Epithelial cell of esophagus (primary cell): ENCODE data around the gene UGT1A8.

Source experiments
- DNase-seq: peaks from one replicate; pipeline ENCODE4 v3.0.0; 2010; ENCODE audit warnings: low read depth
- H3K4me3 ChIP-seq: 2 replicates; pipeline ENCODE4 v1.5.1; 2011; ENCODE audit warnings: mild to moderate bottlenecking, low read length, control low read depth
- TF ChIP-seq, protein P1 (sequence below): IDR thresholded peaks from 2 replicates; pipeline ENCODE4 v1.5.1; 2011; ENCODE audit warnings: low read depth, mild to moderate bottlenecking, low read length, control low read depth, inconsistent platforms; ENCODE audit not compliant: insufficient read depth; ENCODE audit errors: missing control alignments

The UGT1A8 gene

DNA sequence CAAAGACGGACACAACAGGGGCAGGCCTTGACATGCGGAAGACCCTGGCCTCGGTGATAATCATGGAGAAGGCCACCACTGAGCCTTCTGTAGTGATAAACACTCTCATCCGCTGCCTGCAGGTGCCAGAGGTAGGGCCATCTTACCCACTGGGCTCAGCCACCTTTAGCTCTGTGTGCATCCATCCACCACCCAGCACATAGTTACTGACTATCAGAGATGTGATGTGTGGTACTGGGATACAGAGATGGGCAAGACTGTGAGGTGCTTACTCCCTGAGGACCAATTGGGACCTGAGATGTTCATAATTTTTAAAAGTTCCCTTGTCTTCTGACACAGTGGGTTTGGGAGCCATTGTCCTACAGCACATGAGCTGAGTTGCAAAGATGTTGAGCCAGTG lies 162.3 kb downstream of the UGT1A8 start:
- H3K4me3 ChIP-seq: no peak overlapping the region
- DNase-seq: no peak
- TF ChIP-seq, protein P1, sequence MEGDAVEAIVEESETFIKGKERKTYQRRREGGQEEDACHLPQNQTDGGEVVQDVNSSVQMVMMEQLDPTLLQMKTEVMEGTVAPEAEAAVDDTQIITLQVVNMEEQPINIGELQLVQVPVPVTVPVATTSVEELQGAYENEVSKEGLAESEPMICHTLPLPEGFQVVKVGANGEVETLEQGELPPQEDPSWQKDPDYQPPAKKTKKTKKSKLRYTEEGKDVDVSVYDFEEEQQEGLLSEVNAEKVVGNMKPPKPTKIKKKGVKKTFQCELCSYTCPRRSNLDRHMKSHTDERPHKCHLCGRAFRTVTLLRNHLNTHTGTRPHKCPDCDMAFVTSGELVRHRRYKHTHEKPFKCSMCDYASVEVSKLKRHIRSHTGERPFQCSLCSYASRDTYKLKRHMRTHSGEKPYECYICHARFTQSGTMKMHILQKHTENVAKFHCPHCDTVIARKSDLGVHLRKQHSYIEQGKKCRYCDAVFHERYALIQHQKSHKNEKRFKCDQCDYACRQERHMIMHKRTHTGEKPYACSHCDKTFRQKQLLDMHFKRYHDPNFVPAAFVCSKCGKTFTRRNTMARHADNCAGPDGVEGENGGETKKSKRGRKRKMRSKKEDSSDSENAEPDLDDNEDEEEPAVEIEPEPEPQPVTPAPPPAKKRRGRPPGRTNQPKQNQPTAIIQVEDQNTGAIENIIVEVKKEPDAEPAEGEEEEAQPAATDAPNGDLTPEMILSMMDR: no peak

DNA sequence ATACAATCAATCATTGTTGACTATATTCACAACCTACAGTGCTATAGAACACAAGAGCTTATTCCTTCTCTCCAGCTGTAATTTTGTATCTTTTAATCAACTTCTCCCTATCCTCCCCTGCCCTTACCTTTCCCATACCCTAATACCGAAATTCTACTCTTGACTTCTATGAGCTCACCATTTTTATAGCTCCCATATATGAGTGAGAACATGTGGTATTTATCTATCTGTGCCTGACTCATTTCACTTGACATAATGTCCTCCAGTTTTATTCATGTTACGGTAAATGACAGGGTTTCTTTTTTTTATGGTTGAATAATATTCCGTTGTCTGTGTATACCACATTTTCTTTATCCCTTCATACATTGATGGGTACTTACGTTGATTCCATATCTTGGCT lies 163.3 kb downstream of the UGT1A8 start:
- TF ChIP-seq, protein P1: no peak
- H3K4me3 ChIP-seq: no peak overlapping the region
- DNase-seq: no peak

DNA sequence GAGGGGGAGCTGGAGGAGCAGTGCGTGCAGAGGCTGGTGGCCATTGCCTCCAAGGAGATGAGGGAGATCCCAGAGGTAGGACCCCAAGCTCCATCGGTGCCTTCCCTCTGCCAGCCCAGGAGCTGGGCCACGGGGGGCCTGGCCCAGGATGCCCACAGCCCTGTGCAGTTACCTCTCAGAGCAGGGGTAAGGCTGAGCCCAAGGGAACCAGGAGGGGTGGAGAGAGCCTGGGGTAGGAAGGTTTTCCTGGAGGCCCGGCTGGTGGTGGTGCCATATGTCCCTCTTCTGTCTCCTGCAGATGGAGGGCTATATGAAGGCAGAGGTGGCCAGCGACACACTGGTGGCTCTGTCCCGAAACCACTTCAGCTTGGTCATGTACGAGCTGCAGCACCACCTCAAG lies 172.1 kb downstream of the UGT1A8 start:
- DNase-seq: no peak
- TF ChIP-seq, protein P1: no peak
- H3K4me3 ChIP-seq: no peak overlapping the region

DNA sequence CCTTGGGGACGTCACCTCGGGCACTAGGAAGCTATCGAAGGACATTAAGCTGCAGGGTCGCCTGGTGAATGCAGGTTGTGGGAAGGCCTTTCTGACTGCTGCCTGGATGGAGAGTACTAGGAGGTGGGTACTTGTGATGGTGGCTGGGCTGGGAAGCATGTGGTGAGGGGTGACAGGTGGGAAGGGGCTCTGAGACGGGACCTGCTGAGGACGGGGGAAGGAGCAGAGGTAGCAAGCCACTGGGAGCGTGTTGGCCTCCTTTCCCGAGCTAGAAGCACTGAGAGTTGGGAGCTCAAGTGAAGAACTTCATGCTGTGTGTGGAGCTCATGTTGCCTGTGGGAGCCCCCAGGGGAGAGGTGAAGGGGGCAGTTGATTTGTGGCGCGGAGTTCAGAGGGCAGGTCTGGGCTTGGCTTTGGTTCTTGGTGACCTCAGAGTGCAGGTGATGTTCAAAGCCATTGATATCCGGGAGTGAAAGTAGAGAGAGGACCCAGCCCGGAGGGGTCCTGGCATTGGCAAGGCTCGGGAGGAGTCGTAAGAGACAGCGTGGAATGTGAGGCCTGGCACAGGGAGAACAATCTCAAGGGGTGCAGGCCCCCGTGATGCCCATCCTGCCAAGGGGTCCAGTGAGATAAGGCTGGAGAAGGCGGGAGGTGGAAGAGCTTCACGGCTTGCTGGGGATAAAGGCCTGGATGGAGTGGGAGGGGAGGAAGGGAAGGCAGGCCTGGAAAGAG lies 173.9 kb downstream of the UGT1A8 start:
- H3K4me3 ChIP-seq: no peak overlapping the region
- DNase-seq: no peak

DNA sequence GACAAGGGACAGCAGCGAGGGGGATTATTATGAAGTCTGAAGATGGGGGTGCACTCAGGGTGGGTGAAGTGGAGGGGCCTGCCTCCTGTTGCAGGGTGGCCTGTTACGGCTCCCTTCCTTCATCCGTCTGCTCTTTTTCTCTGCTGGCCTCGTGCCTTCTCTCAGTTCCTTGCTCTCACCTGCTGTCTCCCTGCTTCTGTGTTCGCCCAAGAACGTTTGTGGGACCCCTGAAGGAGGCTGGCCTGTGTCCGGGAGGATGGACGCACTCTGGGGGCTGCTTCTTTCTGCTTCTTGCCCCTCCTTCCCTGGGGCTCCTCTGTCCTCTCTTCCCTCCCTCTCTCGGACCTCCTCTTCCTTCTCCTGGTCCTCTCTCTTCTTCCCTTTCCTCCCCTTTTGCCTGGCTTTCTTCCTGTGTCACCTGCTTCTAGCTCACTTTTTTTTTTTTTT lies 174.5 kb downstream of the UGT1A8 start:
- DNase-seq: no peak
- no peak overlapping the region for H3K4me3 ChIP-seq
- TF ChIP-seq, protein P1: no peak

More for the DNA sequence above, 173.9 kb downstream of the UGT1A8 start:
- TF ChIP-seq, protein P1: no peak

DNA sequence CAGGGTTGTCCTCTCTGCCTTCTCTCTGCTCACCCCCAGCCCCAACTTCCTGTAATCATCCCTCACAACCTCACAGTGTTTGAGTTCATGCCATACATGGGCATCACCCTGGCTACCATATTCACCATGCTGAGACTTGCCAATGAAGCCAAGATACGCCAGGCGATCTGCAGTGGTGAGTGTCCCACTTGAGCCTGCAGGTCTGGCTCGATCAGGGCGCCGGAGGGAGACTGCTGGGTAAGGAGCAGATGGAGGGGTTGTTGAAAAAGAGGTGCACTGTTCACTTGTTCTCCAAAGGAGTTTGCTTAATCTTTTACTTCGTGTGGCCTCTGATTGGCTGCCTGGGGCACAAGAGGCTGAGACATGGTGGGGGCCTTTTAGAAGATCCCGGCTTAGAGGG lies 175.3 kb downstream of the UGT1A8 start:
- TF ChIP-seq, protein P1: no peak
- no peak for DNase-seq

More for the DNA sequence above, 175.3 kb downstream of the UGT1A8 start:
- H3K4me3 ChIP-seq: no peak overlapping the region
